B cell (primary cell): ENCODE results near the gene BEST1. TPM values are rescaled to one million over a fixed set of nuclear protein-coding genes. Genes with fewer than 3 reads are reported as not detected.

ENCODE experiments used
- ATAC-seq: fragments of 200-7000 bp; cut with Tn5 transposase; one replicate; pipeline ENCODE4 v1.10.0; 2021; ENCODE audit warnings: low read depth, mild to moderate bottlenecking, moderate number of reproducible peaks, moderate library complexity
- CTCF ChIA-PET: fragments of 350-600 bp; sonication (Branson Sonifier 250); formaldehyde crosslinking; loops from one replicate; lab custom pipeline; 2021; ENCODE audit warnings: antibody characterized with exemption, inconsistent platforms; lab: Charles Lee
- POLR2A ChIA-PET: fragments of 350-600 bp; sonication (Branson Sonifier 250); formaldehyde crosslinking; loops from one replicate; lab custom pipeline; 2021; ENCODE audit warnings: antibody characterized with exemption; lab: Charles Lee
- DNase-seq: peaks from one replicate; pipeline ENCODE4 v3.0.0; 2013
- H2AFZ ChIP-seq: 2 replicates; pipeline ENCODE4 v1.6.1; 2012; ENCODE audit warnings: mild to moderate bottlenecking, low read depth, low read length; ENCODE audit not compliant: insufficient read depth, poor library complexity, severe bottlenecking
- H3K27ac ChIP-seq, 2 donors: 1 replicate in 1 of 2; 2 replicates in 1 of 2; pipeline ENCODE4 v1.5.1; 2012 to 2013; ENCODE audit warnings: low read length in 2 of 2, mild to moderate bottlenecking in 2 of 2, moderate library complexity in 1 of 2
- H3K27me3 ChIP-seq, 4 experiments: fragments of 200-600 bp in 1 of 4; sonication (generic) in 1 of 4; replicated peaks in 1 of 4; 1 replicate in 2 of 4; 2 replicates in 2 of 4; pipeline versions ENCODE4 v1.6.1 to v1.7.0; 2013 to 2016; ENCODE audit warnings: low read length in 3 of 4, mild to moderate bottlenecking in 2 of 4, mixed read lengths in 1 of 4, moderate library complexity in 1 of 4; ENCODE audit not compliant: insufficient read depth in 4 of 4, control insufficient read depth in 3 of 4; ENCODE audit errors: control extremely low read depth in 1 of 4
- H3K36me3 ChIP-seq, 2 experiments: replicated peaks in 1 of 2; 1 replicate in 1 of 2; 2 replicates in 1 of 2; pipeline versions ENCODE4 v1.6.1 to v1.7.1; 2013; ENCODE audit warnings: low read length in 1 of 2; ENCODE audit not compliant: insufficient read depth in 2 of 2, control insufficient read depth in 1 of 2; ENCODE audit errors: control extremely low read depth in 1 of 2, extremely low read depth in 1 of 2
- H3K4me1 ChIP-seq, 2 donors: fragments of 200-600 bp in 1 of 2; sonication (generic) in 1 of 2; 1 replicate in 1 of 2; 2 replicates in 1 of 2; pipeline versions ENCODE4 v1.5.1 to v1.6.1; 2013 to 2017; ENCODE audit warnings: low read length in 2 of 2; ENCODE audit not compliant: control insufficient read depth in 2 of 2, insufficient read depth in 2 of 2
- H3K4me2 ChIP-seq: replicated peaks from 2 replicates; pipeline ENCODE3; 2012; ENCODE audit warnings: mild to moderate bottlenecking, low read depth, low read length; ENCODE audit not compliant: poor library complexity, severe bottlenecking
- H3K4me3 ChIP-seq, 5 experiments: fragments of 200-600 bp in 1 of 5; sonication (generic) in 1 of 5; 1 replicate in 3 of 5; 2 replicates in 2 of 5; pipeline versions ENCODE4 v1.5.1 to v1.7.0; 2011 to 2016; ENCODE audit warnings: low read length in 4 of 5, mild to moderate bottlenecking in 4 of 5, low read depth in 2 of 5, control low read depth in 1 of 5, moderate library complexity in 1 of 5; ENCODE audit not compliant: insufficient read depth in 1 of 5; ENCODE audit errors: control extremely low read depth in 1 of 5, extremely low read depth in 1 of 5
- H3K79me2 ChIP-seq: fragments of 200-600 bp; sonication (generic); one replicate; pipeline ENCODE4 v1.6.0; 2016; ENCODE audit warnings: low read length; ENCODE audit not compliant: control insufficient read depth, insufficient read depth
- H3K9ac ChIP-seq: fragments of 200-600 bp; sonication (generic); 2 replicates; pipeline ENCODE4 v1.6.1; 2017; ENCODE audit warnings: mild to moderate bottlenecking, low read length, moderate library complexity
- H3K9me3 ChIP-seq, 3 donors: one replicate each; pipeline versions ENCODE4 v1.6.1 to v1.7.1; 2013; ENCODE audit warnings: low read length in 2 of 3; ENCODE audit not compliant: control insufficient read depth in 2 of 3, insufficient read depth in 1 of 3; ENCODE audit errors: control extremely low read depth in 1 of 3
- H4K20me1 ChIP-seq: 2 replicates; pipeline ENCODE4 v1.6.0; 2012; ENCODE audit warnings: mild to moderate bottlenecking, low read length; ENCODE audit not compliant: insufficient read depth, control insufficient read depth, poor library complexity, severe bottlenecking
- H3K27ac Mint-ChIP-seq: one replicate; pipeline ENCODE4 v1.8.0; 2021; ENCODE audit warnings: mixed read lengths
- H3K27me3 Mint-ChIP-seq: one replicate; pipeline ENCODE4 v1.8.0; 2021; ENCODE audit warnings: mixed read lengths
- H3K4me1 Mint-ChIP-seq: one replicate; pipeline ENCODE4 v1.8.0; 2021; ENCODE audit warnings: mixed read lengths
- H3K4me3 Mint-ChIP-seq: one replicate; pipeline ENCODE4 v1.8.0; 2021; ENCODE audit warnings: mixed read lengths
- H3K9me3 Mint-ChIP-seq: one replicate; pipeline ENCODE4 v1.8.0; 2022; ENCODE audit warnings: mixed read lengths; ENCODE audit not compliant: insufficient read depth
- EZH2 ChIP-seq: IDR thresholded peaks from 2 replicates; pipeline ENCODE4 v1.6.1; 2012; ENCODE audit warnings: borderline replicate concordance, low read depth, mild to moderate bottlenecking, moderate library complexity, low read length; ENCODE audit not compliant: insufficient read depth, poor library complexity, severe bottlenecking
- WGBS: methylation state at CpG from one replicate; pipeline ENCODE4 v1.1.5; 2013; ENCODE audit warnings: missing lambda C conversion rate; ENCODE audit not compliant: insufficient coverage; 5-methylcytosine and 5-hydroxymethylcytosine counted together
- intact Hi-C: fragments of 100-400 bp; cut with micrococcal nuclease; formaldehyde crosslinking; loops from one replicate; pipeline ENCODE4 v1.10.0; 2022
- polyA plus RNA-seq: library from polyadenylated mRNA; depleted of rRNA; stranded (reverse); fragments of >200 nt; gene quantifications from 2 replicates; pipeline ENCODE4 v1.2.3, GENCODE V29; 2012
- total RNA-seq, 2 donors: library from RNA; stranded (reverse); fragments of 120-200 nt in 1 of 2; gene quantifications; 1 replicate in 1 of 2; 2 replicates in 1 of 2; pipeline versions ENCODE4 v1.2.3 to v1.2.4, GENCODE V29; 2013 to 2022
- TF ChIP-seq, protein P1 (sequence below): fragments of 200-600 bp; IDR thresholded peaks from one replicate; pipeline ENCODE4 v1.8.0; 2022; ENCODE audit warnings: antibody characterized with exemption, mild to moderate bottlenecking

The BEST1 gene
- total and polyA plus RNA-seq, 2 donors (not counting 1 experiment from before 2014, with no cell fraction given), result 0.07 to 0.99 TPM

- Histone ChIP-seq H3K4me1 (peaks cover 21 to 36% of the 10 kb centered on the region in 2 donors), H3K4me3 (no peak overlapping the region), H3K79me2 (no peaks in the 10 kb centered on the region), H3K27ac (no peak overlapping the region), H3K4me2 (no peak overlapping the region), H3K36me3 (no peaks in the 10 kb centered on the region), H4K20me1 (no peaks in the 10 kb centered on the region), H3K9ac (no peak overlapping the region), H3K9me3 (peaks cover 0 to 6% (median 0%) of the 10 kb centered on the region in 3 donors), H2AFZ (no peak overlapping the region), H3K27me3 (peaks cover 0 to 3% (median 2%) of the 10 kb centered on the region in 4 experiments)
- H3K27ac Mint-ChIP-seq, result no peak overlapping the region
- H3K4me3 Mint-ChIP-seq, result no peak overlapping the region
- peaks cover 19% of the 10 kb centered on the region for H3K4me1 Mint-ChIP-seq
- H3K27me3 Mint-ChIP-seq, result peaks cover 4% of the 10 kb centered on the region
- 100% methylated on average over 3 of the region's 11 CpGs for WGBS
- POLR2A ChIA-PET, result no interaction called here
- no peak for TF ChIP-seq EZH2
- TF ChIP-seq, protein P1, sequence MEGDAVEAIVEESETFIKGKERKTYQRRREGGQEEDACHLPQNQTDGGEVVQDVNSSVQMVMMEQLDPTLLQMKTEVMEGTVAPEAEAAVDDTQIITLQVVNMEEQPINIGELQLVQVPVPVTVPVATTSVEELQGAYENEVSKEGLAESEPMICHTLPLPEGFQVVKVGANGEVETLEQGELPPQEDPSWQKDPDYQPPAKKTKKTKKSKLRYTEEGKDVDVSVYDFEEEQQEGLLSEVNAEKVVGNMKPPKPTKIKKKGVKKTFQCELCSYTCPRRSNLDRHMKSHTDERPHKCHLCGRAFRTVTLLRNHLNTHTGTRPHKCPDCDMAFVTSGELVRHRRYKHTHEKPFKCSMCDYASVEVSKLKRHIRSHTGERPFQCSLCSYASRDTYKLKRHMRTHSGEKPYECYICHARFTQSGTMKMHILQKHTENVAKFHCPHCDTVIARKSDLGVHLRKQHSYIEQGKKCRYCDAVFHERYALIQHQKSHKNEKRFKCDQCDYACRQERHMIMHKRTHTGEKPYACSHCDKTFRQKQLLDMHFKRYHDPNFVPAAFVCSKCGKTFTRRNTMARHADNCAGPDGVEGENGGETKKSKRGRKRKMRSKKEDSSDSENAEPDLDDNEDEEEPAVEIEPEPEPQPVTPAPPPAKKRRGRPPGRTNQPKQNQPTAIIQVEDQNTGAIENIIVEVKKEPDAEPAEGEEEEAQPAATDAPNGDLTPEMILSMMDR, result no peak
- CTCF ChIA-PET, result interaction anchor here (1.3 to 12.0 kb wide), 5 partner anchors 22 to 203 kb away, joined by 3 to 424 read pairs (median 165); partner anchors contain the start of gene BEST1
- intact Hi-C loops, result no loop called here
- ATAC-seq (no peak), DNase-seq (no peak)
- no peaks in the 10 kb centered on the region for H3K9me3 Mint-ChIP-seq
Observed at GRCh38 chr11:61902313-61902712, 47.8 kb upstream of the BEST1 start.

- peaks cover 0 to 6% (median 0%) of the 10 kb centered on the region in 3 donors for H3K9me3 ChIP-seq
- TF ChIP-seq, protein P1, result no peak
- no peak for TF ChIP-seq EZH2
- H3K27ac ChIP-seq, result no peak overlapping the region
- no peak overlapping the region for H3K4me3 Mint-ChIP-seq
- no peak for DNase-seq
- no peak overlapping the region for H3K9ac ChIP-seq
- intact Hi-C loops, result no loop called here
- CTCF ChIA-PET, result interaction anchor here (0.7 to 12.0 kb wide), 3 partner anchors 44 to 180 kb away, joined by 3 to 424 read pairs (median 6); no protein-coding TSS in a partner anchor
- no peak for ATAC-seq
- peaks cover 0 to 3% (median 2%) of the 10 kb centered on the region in 4 experiments for H3K27me3 ChIP-seq
- peak overlapping the region; percentile 25 for H2AFZ ChIP-seq
- H4K20me1 ChIP-seq, result no peaks in the 10 kb centered on the region
- POLR2A ChIA-PET, result interaction anchor here (0.5 kb wide), 1 partner anchor 24 kb away, joined by 3 read pairs; no protein-coding TSS in a partner anchor
- no peaks in the 10 kb centered on the region for H3K9me3 Mint-ChIP-seq
- no peak overlapping the region for H3K4me3 ChIP-seq
- WGBS, result 97% methylated on average over 3 of the region's 3 CpGs
- H3K27me3 Mint-ChIP-seq, result peaks cover 4% of the 10 kb centered on the region
- peaks cover 6% of the 10 kb centered on the region for H3K4me1 Mint-ChIP-seq
- peak overlapping the region; percentile 4 for H3K4me2 ChIP-seq
- H3K79me2 ChIP-seq, result no peaks in the 10 kb centered on the region
- no peaks in the 10 kb centered on the region for H3K36me3 ChIP-seq
- peaks cover 7 to 21% of the 10 kb centered on the region in 2 donors for H3K4me1 ChIP-seq
- H3K27ac Mint-ChIP-seq, result no peak overlapping the region
Observed at GRCh38 chr11:61903845-61904244, 46.3 kb upstream of the BEST1 start.
